Amygdala (tissue), 56 donors: ENCODE data around the gene GNA12.
A peak's percentile ranks its signal among the peaks of the same experiment; 100 is the strongest.
"Not testable (repeated sequence)": the region's sequence is repeated elsewhere in the genome, so short reads cannot be mapped to it uniquely, and the experiment has no call there.

Experiments used
- DNase-seq, 56 donors: peaks; one replicate each; lab custom pipeline; 2025; lab: John Stamatoyannopoulos, UW

Gene GNA12

DNA sequence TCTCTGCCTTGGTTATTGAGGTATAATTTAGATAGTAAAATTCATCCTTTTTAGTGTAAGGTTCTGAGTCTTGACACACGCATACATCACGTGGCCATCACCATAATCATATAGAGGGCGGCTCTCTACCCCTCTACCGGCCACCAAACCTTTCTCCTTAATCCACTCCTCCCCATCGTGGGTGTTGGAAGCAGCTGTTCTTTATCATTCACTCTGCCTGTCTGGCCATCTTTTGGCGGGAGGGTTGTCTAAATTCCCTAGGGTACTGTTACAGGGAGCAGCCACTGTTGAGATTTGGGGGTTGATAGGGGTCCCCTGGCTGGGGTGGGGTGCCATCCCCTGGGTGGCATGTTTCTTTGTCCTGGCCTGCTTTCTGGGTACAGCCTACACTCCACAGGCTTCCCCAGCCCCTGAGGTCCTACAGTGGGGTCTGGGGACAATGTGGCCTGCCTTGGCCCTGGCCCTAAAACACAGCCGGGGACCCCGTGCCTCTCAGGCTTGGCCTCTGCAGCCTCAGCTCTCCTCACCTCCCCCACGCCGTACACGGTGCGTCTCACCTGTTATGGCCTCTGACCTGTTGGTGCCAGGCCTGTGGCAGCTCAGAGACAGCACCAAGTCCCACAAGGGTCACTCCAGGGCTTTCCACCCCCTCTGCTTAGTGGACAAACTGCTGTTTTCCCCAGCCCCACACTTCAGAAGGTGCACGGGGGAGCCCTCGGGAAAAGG lies 138.6 kb downstream of the GNA12 start:
- no peak for DNase-seq

- peak in 1 of 56 donors; percentile 46 for DNase-seq
These were observed 141.5 kb downstream of the GNA12 start for GRCh38 chr7:2702594-2702957.

DNA sequence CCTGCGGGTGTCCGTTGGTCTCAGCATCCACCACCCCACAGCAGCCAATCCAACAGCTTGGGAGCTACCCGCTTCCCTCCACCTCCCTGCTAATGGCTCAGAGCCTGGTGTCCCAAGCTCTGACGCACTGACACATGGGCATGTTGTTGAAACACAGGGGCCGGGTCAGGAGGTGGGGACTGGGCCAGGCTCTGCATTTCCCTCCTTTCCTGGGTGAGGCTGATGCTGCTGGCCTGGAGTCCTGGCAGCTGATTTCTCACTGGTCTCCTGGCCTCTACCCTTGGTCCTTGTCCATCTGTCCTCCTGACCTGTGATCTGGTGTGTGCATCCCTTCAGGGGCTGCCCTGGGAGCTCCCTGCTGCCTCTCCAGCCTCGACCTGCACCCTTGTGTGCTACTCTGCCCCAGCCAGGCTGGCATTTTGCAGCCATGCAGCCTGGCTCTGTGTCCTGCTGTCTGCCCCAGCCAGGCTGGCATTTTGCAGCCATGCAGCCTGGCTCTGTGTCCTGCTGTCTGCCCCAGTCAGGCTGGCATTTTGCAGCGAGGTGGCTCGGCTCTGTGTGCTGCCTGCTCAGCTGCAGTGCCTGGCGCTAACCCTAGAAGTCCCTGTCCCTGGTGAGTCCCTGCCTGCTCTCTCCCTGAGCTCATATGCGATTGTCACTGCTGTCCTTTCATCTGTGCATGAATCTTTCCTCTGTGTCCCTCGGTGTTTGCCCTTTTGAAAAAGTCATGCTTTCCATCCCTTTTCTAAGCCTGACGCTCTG lies 142.1 kb downstream of the GNA12 start:
- DNase-seq = peak in 52 of 56 donors; percentile 36 to 93 (median 75)

DNA sequence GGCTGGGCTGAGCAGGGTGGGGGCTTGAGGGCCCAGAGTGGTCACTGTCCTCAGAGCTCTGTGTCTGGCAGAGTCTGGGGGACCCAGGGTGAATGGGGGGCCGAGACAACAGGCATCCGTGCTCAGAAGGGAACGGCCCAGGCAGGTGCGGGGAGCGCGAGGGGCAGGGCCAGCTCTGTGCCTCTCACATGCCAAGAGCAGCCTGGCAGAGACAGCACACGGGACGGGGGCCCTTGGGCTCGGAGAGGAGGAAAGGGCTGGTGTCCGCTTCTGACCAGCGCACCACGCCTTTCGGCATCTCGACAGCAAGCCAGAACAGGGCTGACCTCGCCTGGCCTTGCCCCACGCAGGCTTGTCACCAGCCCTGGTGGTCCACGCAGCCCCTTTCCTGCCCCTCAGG lies 142.7 kb downstream of the GNA12 start:
- DNase-seq = peak in 3 of 56 donors; percentile 58 to 70 (median 59)

GRCh38 chr7:2700141-2700850 lies 143.8 kb downstream of the GNA12 start:
- DNase-seq = no peak

- DNase-seq = no peak
These were observed 144.9 kb downstream of the GNA12 start for GRCh38 chr7:2699289-2699620.

DNA sequence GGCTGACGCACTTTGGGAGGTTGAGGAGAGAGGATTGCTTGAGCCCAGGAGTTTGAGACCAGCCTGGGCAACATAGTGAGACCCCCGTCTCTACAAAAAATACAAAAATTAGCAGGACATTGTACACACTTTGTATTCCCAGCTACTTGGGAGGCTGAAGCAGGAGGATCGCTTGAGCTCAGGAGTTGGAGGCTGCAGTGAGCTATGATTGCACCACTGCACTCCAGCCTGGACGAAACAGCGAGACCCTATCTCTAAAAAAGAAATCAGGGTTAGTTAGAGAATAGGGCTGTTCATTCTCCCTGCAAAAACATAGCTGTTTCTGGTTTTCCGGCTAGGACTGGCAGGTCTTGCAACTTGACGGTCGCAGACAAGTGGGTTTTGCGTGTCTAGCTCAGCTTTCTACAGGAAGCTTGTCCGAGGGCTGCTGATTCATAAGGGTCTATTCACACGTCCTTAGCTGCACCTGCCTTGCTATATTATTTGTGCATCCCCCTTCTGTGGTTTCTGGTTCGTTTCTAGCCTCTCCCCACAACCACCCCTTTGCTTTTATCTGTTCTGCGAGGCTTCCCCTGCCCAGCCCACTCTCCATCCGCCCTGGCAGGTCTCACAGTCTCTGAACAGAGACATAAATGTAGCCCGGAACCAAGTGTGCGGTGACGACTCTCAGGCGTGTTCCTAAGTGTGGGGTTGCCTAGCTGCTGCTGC lies 145.4 kb downstream of the GNA12 start:
- no peak for DNase-seq

- not testable (repeated sequence) for DNase-seq
These were observed 150.0 kb downstream of the GNA12 start for GRCh38 chr7:2694122-2694436.

GRCh38 chr7:2693420-2694121 lies 150.5 kb downstream of the GNA12 start:
- DNase-seq = not testable (repeated sequence)

- no peak for DNase-seq
These were observed 151.6 kb downstream of the GNA12 start for GRCh38 chr7:2692543-2692942.

- DNase-seq = not testable (repeated sequence)
These were observed 152.1 kb downstream of the GNA12 start for GRCh38 chr7:2691932-2692439.

GRCh38 chr7:2691011-2691707 lies 152.9 kb downstream of the GNA12 start:
- no peak for DNase-seq

DNA sequence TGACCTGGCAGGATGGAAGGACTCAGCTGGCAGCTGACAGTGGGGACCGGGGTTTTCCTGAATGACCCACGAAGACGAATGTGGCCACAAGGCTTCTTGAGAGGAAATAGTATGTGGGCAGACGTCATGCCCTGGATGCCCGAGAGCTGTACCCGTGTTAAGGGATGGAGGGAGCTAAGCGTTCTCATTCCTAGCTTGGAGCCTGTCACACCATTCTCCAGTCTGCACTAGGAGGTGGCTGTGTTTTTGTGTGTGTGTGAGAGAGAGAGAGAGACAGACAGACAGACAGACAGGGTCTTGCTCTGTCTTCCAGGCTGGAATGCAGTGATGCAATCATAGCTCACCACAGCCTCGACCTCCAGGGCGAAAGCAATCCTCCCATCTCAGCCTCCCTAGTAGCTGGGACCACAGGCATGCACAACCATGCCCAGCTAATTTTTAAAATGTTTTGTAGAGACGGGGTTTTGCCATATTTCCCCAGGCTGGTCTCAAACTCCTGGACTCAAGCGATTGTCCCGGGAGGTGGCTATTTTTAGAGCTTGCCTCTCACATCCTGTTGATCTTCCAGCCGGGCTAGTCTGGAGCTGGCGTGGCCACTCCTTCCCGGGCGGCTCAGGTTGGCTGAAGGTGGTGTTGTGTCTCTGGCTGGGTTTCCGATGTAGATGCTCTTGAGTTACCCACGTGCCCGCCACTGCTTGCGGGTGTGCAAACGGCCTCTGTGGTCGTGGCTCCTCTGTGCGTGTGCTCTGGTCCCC lies 154.0 kb downstream of the GNA12 start:
- no peak for DNase-seq

DNA sequence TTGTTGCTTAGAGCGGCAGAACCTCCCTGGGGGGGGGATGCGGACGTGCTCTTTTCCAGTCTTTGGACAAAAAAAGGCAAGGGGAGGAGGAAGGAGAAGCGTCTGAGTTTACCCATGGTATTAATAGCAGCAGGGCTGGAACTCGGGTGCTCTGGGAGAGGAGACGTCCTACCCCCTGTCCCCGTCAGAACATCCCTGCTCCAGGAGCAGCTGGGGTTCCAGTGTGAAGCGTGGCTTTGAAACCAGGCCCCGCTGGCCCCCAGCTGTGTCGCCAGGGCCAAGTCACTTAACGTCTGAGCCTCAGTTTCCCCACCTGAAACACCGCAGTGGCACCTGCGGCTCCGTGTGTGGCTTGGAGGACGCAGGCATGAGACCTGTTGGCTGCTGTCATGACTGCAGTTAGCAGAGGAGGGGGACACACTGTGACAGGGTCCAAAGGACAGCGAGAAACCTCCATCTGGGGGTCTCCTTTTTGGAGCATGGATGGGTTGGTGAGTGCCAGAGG lies 154.7 kb downstream of the GNA12 start:
- no peak for DNase-seq

DNA sequence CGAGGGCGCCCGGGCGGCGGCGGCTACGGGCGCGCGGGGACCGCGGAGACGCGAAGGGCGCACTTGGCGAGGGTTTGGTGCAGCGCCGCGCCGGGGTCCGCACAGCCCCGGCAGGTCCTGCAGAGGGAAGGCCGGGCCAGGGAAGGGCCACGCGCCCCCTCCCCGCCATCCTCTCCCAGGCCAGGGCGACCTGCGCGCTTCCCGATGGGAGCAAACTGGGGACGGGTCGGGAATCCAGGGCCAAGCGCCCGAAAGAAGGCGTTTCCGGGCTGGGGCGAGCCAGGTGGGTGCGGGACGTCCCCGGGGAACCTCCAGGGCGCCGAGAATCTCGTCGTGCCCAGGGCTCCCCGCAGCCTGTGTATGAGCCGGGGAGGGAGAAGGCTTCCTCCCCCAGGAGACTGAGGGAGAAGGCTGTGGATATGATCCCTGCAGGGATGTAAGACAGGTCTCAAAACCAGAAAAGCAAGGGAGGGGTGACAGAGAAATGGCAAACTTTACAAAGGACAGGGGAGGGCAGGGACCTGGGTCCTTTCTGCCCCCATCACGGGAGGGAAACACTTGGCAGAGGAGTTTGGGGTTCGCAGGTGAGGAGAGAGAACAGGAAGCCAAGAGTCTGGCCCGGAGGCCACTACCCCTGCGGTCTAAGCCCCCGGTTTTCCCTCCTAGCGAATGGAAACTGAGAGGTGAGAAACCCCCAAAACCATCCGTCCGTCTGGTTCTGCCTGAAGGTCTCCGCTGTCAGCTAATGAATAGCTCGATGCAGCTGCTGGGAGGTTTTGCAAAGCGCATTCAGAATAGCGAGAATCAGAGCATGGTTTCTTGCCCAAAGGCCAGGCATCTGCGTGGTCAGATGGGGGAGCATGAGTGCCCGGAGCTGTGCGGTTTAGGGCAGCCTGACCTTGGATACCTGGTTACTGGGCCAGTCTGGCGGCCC lies 155.4 kb downstream of the GNA12 start:
- peak in 31 of 56 donors; percentile 16 to 74 (median 37) for DNase-seq

- DNase-seq = peak in 5 of 56 donors; percentile 21 to 40 (median 36)
These were observed 156.2 kb downstream of the GNA12 start, which contains the start of gene AMZ1 for GRCh38 chr7:2687881-2688318. Gene AMZ1, plus strand, starts transcription at chr7:2688202. Its CDS starts 12,250 bp downstream, at chr7:2700452.

DNA sequence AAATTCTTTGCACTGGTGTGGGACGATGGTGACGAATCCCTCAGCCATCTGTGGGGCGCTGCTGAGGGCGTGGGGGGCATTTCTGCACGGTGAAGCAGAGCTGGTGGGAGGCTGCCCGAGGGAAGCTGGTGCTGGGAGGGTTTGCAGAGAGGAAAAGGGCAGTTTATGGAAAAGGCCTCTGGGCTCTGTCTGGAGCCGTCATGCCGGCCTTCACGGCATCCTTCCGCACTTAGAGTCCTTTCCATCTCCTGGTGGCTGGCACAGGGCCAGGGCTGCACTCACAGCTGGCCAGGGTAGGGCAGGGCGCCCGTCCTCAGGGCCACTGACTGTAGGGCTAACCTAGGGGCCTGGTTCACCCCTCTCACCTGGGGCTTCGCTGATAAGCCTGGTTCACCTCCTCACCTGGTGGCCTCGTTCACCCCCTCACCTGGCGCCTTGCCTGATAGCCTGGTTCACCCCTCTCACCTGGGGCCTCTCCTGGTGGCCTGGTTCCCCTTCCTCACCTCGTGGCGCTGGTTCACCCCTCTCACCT lies 156.7 kb downstream of the GNA12 start:
- DNase-seq = peak in 7 of 56 donors; percentile 25 to 53 (median 37)
